Duodenal mucosa (tissue), 2 donors: ENCODE measurements around the gene SYNRG.
"Not testable (repeated sequence)": the region's sequence is repeated elsewhere in the genome, so short reads cannot be mapped to it uniquely, and the experiment has no call there.

Experiments used
- H3K27ac ChIP-seq: one replicate; pipeline ENCODE4 v1.7.0; 2013; ENCODE audit warnings: low read depth, low read length
- H3K27me3 ChIP-seq, 2 donors: one replicate each; pipeline ENCODE4 v1.7.0; 2013; ENCODE audit warnings: low read length in 2 of 2, control low read depth in 1 of 2; ENCODE audit not compliant: insufficient read depth in 2 of 2, control insufficient read depth in 1 of 2
- H3K36me3 ChIP-seq, 2 donors: one replicate each; pipeline ENCODE4 v1.7.0; 2013; ENCODE audit warnings: low read length in 2 of 2, control low read depth in 1 of 2; ENCODE audit not compliant: insufficient read depth in 2 of 2, control insufficient read depth in 1 of 2
- H3K4me1 ChIP-seq, 2 donors: one replicate each; pipeline ENCODE4 v1.7.0; 2013; ENCODE audit warnings: low read length in 2 of 2, control low read depth in 1 of 2; ENCODE audit not compliant: insufficient read depth in 2 of 2, control insufficient read depth in 1 of 2
- H3K4me3 ChIP-seq, 2 donors: one replicate each; pipeline ENCODE4 v1.7.0; 2013; ENCODE audit warnings: low read length in 2 of 2, low read depth in 1 of 2
- H3K9ac ChIP-seq, 2 donors: one replicate each; pipeline ENCODE4 v1.7.0; 2013; ENCODE audit warnings: low read length in 2 of 2, low read depth in 1 of 2
- H3K9me3 ChIP-seq, 2 donors: one replicate each; pipeline ENCODE4 v1.7.0; 2013; ENCODE audit warnings: low read length in 2 of 2, control low read depth in 1 of 2; ENCODE audit not compliant: control insufficient read depth in 1 of 2

SYNRG gene

DNA sequence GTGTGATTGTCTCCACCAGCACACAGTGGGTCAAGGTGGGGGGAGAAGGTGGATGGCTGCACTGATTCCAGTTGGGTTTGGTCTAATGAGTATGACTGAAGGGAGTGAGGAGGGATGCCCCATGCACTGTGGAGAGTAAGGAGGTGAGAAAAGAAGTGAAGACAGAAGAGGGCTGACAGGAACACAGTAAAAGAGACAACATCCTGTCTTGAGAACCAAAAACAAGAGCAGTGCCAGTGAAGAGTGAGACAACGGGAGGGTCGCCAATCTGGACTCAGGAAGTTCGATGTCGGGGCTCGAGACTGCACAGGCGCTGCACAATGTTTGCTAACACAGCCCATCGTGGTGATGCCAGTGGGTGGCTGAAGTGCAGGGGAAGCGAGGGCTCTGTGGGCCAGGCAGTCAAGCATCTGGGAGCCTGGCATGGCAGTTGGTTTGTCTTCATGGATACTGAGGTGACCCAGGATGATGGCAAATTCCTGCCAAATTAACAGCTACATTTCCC lies 85.5 kb downstream of the SYNRG start:
- Histone ChIP-seq H3K27ac (no peak overlapping the region), H3K27me3 (no peaks in the 10 kb centered on the region), H3K4me1 (no peaks in the 10 kb centered on the region), H3K9me3 (no peaks in the 10 kb centered on the region), H3K9ac (no peak overlapping the region), H3K36me3 (peaks cover 31 to 68% of the 10 kb centered on the region in 2 donors), H3K4me3 (no peak overlapping the region)

DNA sequence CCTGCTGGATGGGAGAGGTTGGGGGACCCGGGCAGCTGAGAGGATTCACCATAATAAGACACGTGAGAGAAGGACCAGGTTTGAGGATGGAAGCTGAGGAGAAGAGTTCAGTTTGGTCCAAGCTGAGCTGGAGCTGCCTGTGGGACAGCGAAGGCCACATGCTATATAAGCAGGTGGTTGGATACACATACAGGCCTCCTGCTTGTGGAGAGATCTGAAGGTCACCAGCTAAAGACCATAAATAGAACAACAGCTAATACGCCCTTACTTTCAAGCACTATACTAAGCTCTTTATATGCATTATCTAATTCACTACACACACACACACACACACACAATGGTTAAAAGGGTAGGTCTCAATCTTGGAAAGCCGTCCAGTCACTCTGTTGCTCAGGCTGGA lies 87.4 kb downstream of the SYNRG start:
- peaks cover 39 to 76% of the 10 kb centered on the region in 2 donors for H3K36me3 ChIP-seq
- H3K4me3 ChIP-seq = no peak overlapping the region
- H3K27ac ChIP-seq = no peak overlapping the region
- no peaks in the 10 kb centered on the region for H3K9me3 ChIP-seq
- no peaks in the 10 kb centered on the region for H3K4me1 ChIP-seq
- H3K27me3 ChIP-seq = no peaks in the 10 kb centered on the region
- H3K9ac ChIP-seq = no peak overlapping the region

DNA sequence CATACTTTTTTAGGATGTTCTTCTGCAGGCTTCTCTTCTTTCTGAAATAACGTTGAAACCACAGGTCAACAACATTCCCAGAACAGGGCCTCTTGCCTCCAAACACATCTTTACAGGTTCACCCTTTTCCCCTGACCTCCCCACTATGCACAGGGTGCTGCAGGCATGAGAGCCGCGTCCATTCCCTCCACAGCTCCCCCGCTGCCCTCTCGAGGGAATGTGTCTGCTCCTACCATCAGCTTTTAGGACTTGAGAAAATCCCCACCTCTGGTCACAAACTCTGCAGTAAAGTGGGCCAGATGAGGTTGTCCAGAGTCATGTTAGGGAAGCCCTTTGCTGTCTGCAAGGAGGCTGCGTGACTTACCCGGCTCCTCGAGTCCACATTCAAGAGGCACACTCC lies 89.0 kb downstream of the SYNRG start:
- peaks cover 42 to 76% of the 10 kb centered on the region in 2 donors for H3K36me3 ChIP-seq
- no peaks in the 10 kb centered on the region for H3K4me1 ChIP-seq
- no peaks in the 10 kb centered on the region for H3K9me3 ChIP-seq
- H3K4me3 ChIP-seq = no peak overlapping the region
- no peaks in the 10 kb centered on the region for H3K27me3 ChIP-seq
- no peak overlapping the region for H3K9ac ChIP-seq
- no peak overlapping the region for H3K27ac ChIP-seq

DNA sequence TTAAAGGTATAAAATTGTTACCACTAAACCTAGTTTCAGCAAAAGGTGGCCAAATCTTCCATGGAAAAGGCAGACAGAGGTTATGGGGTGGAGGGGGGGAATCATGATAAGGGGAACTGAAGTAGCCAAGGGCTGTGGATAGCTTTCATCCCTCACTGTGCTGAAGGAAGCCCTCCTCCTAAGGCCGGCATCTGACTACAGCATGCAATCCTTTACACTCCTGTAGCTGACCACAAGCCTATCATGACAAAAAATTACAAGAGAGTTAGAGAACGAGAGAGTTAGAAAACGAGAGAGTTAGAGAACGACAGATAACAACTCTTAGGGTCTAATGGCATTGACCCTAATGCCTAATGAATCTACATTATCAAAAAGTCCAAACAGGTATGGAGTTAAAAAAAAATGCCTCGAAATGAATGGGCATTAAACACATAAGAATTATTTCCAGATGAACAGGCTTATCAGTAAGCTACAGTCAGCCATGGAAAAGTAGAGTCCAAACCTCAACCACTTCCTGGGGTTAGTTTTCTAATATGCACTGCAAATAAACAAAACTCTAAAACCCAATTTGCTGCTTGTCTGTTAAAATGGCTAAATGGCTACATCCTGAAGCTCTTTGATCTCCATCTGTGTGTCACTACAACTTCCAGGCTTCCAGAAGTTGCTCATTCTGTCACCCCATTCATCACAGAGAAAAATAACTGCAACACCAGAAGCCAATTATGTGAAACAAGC lies 89.8 kb downstream of the SYNRG start:
- Histone ChIP-seq H3K36me3 (peaks cover 42 to 70% of the 10 kb centered on the region in 2 donors), H3K27me3 (no peaks in the 10 kb centered on the region), H3K4me1 (no peaks in the 10 kb centered on the region), H3K4me3 (no peak overlapping the region), H3K27ac (no peak overlapping the region), H3K9me3 (no peaks in the 10 kb centered on the region), H3K9ac (no peak overlapping the region)

DNA sequence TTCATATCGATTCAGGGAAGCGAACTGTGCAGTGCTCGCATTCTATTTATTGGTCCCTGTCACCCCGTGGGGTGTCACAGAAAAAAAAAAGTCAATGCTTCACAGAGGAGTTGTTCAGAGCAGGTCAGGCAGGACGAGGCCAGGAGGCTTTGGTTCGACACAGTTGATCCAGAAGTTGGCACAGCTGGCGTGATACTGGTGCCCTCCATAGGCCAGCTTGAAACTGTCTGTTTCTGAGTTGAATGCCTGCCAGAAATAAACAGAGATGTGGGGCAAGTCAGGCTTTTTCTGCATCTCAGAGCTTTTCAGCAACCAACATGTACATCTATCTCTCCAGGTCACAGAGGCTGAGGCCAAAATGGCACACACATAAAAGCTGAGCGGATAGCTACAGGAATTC lies 90.4 kb downstream of the SYNRG start:
- H3K36me3 ChIP-seq = peaks cover 37 to 66% of the 10 kb centered on the region in 2 donors

DNA sequence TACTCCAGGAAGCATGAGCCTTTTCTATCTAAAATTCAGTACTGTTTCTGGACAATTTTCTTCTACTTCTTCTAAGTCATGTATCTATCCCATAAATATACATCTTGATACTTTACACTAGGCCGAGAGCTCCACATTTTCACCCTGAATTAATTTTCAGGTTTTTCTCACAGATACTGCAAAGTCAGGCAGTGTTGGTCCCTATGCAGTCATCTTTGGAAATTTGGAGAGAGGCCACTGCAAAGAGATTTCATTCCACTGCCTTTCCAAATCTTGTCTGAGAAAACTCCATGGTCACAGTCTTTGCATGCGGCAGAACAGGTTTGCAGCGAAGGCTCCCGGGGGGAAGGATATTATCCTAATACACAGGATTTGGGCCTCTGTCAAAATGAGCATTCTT lies 91.3 kb downstream of the SYNRG start:
- Histone ChIP-seq H3K9me3 (no peaks in the 10 kb centered on the region), H3K4me3 (no peak overlapping the region), H3K27me3 (no peaks in the 10 kb centered on the region), H3K27ac (no peak overlapping the region), H3K4me1 (no peaks in the 10 kb centered on the region), H3K9ac (no peak overlapping the region), H3K36me3 (peaks cover 33 to 64% of the 10 kb centered on the region in 2 donors)

More for the DNA sequence above, 90.4 kb downstream of the SYNRG start:
- H3K27ac ChIP-seq = no peak overlapping the region
- no peak overlapping the region for H3K4me3 ChIP-seq
- no peak overlapping the region for H3K9ac ChIP-seq
- H3K9me3 ChIP-seq = no peaks in the 10 kb centered on the region
- no peaks in the 10 kb centered on the region for H3K4me1 ChIP-seq
- H3K27me3 ChIP-seq = no peaks in the 10 kb centered on the region

DNA sequence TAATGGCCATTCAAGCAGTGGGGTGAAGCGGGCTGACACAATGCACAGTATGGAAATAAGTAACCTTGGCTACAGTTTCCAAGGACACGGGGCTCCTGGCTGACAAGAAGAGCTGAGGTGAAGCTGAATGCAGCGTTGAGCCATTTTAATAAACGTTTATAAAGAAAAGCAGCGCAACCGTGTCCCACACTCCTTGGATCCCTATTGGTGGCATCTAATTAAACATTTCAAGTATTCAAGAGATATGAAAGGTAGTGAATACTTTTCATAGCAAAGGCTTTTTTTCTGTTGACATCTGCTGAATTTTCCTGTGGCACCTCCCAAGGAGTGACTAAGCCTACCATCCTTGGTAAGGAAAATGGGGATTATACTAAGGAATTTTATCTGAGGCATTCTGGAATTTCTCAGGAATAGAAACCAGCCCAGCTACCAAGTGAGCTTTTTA lies 93.1 kb downstream of the SYNRG start:
- H3K36me3 ChIP-seq = peaks cover 33 to 64% of the 10 kb centered on the region in 2 donors
- no peak overlapping the region for H3K27ac ChIP-seq

DNA sequence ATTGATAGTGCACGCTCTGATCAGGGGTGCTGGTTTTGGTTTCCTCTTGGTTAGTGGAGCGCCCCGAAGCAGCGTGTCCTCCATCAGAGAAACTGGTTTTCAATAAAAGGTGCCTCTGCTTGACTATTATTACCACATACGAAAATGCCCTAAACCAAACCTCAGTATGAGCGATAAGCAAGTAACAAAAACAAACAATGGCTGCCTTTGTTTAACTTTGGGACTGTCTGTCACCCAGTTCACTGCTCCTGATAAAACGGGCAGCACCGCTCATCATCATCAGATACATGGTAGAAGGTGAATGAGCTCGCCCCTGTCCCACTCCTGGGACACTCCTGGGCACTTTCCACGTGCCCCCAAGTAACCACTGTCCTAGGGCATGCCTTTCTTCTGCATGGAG lies 95.5 kb downstream of the SYNRG start:
- Histone ChIP-seq H3K27me3 (no peaks in the 10 kb centered on the region), H3K9ac (no peak overlapping the region), H3K27ac (no peak overlapping the region), H3K9me3 (no peaks in the 10 kb centered on the region), H3K36me3 (peaks cover 15 to 46% of the 10 kb centered on the region in 2 donors), H3K4me1 (no peaks in the 10 kb centered on the region), H3K4me3 (no peak overlapping the region)

More for the DNA sequence above, 93.1 kb downstream of the SYNRG start:
- no peaks in the 10 kb centered on the region for H3K27me3 ChIP-seq
- H3K9me3 ChIP-seq = no peaks in the 10 kb centered on the region
- no peak overlapping the region for H3K4me3 ChIP-seq
- no peak overlapping the region for H3K9ac ChIP-seq
- no peaks in the 10 kb centered on the region for H3K4me1 ChIP-seq

DNA sequence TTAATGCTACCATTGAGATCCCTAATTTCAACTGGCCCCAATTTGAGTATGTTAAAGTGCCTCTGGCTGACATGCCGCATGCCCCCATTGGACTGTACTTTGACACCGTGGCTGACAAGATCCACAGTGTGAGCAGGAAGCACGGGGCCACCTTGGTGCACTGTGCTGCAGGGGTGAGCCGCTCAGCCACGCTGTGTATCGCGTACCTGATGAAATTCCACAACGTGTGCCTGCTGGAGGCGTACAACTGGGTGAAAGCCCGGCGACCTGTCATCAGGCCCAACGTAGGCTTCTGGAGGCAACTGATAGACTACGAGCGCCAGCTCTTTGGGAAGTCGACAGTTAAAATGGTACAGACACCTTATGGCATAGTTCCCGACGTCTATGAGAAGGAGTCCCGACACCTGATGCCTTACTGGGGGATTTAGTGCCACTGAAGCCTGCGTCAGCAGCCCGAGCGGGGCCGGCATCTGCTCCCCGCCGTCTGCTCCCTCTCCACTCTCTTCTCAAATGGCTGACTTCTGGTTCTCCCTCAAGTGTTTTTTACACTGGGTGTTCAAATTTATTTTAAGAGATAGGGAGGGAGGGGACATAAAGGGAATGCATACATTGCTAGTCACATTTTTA lies 96.7 kb downstream of the SYNRG start:
- Histone ChIP-seq H3K4me1 (no peaks in the 10 kb centered on the region), H3K27me3 (no peaks in the 10 kb centered on the region), H3K9me3 (no peaks in the 10 kb centered on the region), H3K36me3 (peaks cover 4 to 34% of the 10 kb centered on the region in 2 donors), H3K9ac (no peak overlapping the region), H3K4me3 (no peak overlapping the region), H3K27ac (no peak overlapping the region)

DNA sequence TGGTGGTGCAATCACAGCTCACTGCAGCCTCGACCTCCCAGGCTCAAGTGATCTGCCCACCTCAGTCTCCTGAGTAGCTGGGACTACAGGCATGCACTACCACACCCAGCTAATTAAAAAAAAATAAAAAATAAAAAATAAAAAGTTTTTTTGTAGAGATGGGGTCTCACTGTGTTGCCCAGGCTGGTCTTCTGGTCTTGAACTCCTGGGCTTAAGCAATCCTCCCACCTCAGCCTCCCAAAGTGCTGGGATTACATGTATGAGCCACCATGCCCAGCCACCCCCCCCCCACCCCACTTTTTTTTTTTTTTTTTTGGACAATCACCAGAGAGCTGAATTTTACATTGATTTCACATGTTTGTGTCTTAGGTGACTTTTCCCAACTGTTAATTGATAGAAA lies 97.6 kb downstream of the SYNRG start:
- H3K4me1 ChIP-seq, H3K27me3 ChIP-seq, H3K9ac ChIP-seq, H3K9me3 ChIP-seq, H3K4me3 ChIP-seq, H3K27ac ChIP-seq: not testable (repeated sequence)
- peaks cover 3 to 26% of the 10 kb centered on the region in 2 donors for H3K36me3 ChIP-seq
